ENCODE data around the gene CNOT4. TPM values are rescaled to one million over a fixed set of nuclear protein-coding genes. Genes with fewer than 3 reads are reported as not detected.

CNOT4 gene
- total and polyA plus RNA-seq, 2 of the 4 experiments (the other 2 are of a cell fraction), result 7.0 to 8.1 TPM

DNA sequence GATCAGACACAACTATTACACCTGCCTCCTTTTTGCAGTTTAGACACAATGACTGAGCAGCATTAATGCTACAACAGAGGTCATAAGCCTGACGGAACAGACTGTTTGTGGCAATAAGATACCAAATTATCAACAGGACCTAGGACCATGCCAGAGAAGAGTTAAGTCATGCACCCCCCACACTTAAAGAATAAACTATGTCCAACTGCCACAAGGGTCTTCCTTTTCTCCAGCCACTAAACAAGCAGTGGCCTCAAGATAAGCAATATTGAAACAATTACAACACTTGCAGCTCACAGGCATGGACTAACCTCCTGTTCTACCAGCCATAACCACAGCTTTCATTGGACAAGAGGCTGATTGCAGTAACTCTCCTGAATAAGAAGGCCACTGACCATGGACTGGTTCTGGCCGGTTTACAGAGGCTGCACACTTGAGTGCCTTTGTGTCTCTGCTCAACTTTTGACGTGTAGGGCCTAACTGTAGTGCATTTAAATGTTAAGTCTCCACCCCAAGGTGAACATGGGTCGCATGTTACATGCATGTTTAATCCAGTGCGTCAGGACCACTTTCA lies 171.8 kb downstream of the CNOT4 start:
- H3K23ac ChIP-seq (ENCODE audit: low read depth, low read length), result no peak overlapping the region
- in situ Hi-C loops (cut with MboI; ENCODE audit: low sequenced_read_pairs), result no loop called here
- H3K27ac ChIP-seq (ENCODE audit: insufficient read depth, low read length), result no peak overlapping the region
- dilution Hi-C loops (cut with HindIII; ENCODE audit: low sequenced_read_pairs, unreplicated experiment), result no loop called here
- H3K4me2 ChIP-seq (ENCODE audit: low read depth, low read length), result no peak overlapping the region
- no peaks in the 10 kb centered on the region for H4K20me1 ChIP-seq (ENCODE audit: insufficient read depth, low read length)
- H2AFZ ChIP-seq (replicated peaks; ENCODE audit: low read length, poor library complexity), result no peak overlapping the region
- DNase-seq (no peak), ATAC-seq (ENCODE audit: low read depth) (no peak)
- H2AK5ac ChIP-seq (ENCODE audit: low read depth, low read length), result no peak overlapping the region
- no peak overlapping the region for H3K4ac ChIP-seq (ENCODE audit: low read depth, low read length)
- H2AK9ac ChIP-seq (replicated peaks; ENCODE audit: low read depth, low read length, poor library complexity), result no peak overlapping the region
- BruUV-seq (replicated peaks), result no TSS peak
- no peaks in the 10 kb centered on the region for H3K79me1 ChIP-seq (ENCODE audit: low read depth in 1 of 2, low read length in 2 of 2)
- no peak overlapping the region for H2BK20ac ChIP-seq (ENCODE audit: low read depth, low read length)
- H4K91ac ChIP-seq (ENCODE audit: insufficient read depth, low read depth, low read length), result no peak overlapping the region
- no peak overlapping the region for H3K56ac ChIP-seq (ENCODE audit: extremely low read depth, insufficient read depth, low read length)
- H3K14ac ChIP-seq (replicated peaks; ENCODE audit: low read depth, low read length), result no peak overlapping the region
- H3K4me1 ChIP-seq (ENCODE audit: control insufficient read depth, insufficient read depth, low read length), result no peaks in the 10 kb centered on the region
- H2BK15ac ChIP-seq (ENCODE audit: low read depth, low read length), result no peak overlapping the region
- H3K9ac ChIP-seq (ENCODE audit: low read depth, low read length), result no peak overlapping the region
- no peak overlapping the region for H2BK120ac ChIP-seq (ENCODE audit: low read depth, low read length)
- H3K9me3 ChIP-seq (ENCODE audit: control insufficient read depth, insufficient read depth, low read length), result no peaks in the 10 kb centered on the region
- TF ChIP-seq POLR2A (IDR thresholded peaks at IDR 0.05; ENCODE audit: low read depth, low read length) (no peak), CEBPB (IDR thresholded peaks at IDR 0.05; ENCODE audit: low read depth, low read length) (no peak), RCOR1 (IDR thresholded peaks at IDR 0.05; ENCODE audit: insufficient replicate concordance, low read length) (no peak), RFX5 (IDR thresholded peaks at IDR 0.05; ENCODE audit: low read depth, low read length) (no peak), NFE2L2 (IDR thresholded peaks at IDR 0.05; ENCODE audit: low read depth, low read length) (no peak), SMC3 (IDR thresholded peaks at IDR 0.05; ENCODE audit: low read depth, low read length) (no peak), RAD21 (IDR thresholded peaks at IDR 0.05; ENCODE audit: low read length) (no peak), CHD1 (IDR thresholded peaks at IDR 0.05; ENCODE audit: low read depth, low read length) (no peak)
- 70% methylated on average over 3 of the region's 5 CpGs; no CpG with 5 or more reads in 1 of the 2 experiments for WGBS, 2 experiments (ENCODE audit: extremely low coverage in 2 of 2, insufficient read length in 1 of 2)
- ChIA-PET CTCF (no interaction called here), POLR2A (ENCODE audit: unreplicated experiment) (no interaction called here)
- H3K27me3 ChIP-seq (ENCODE audit: control insufficient read depth, insufficient read depth, low read length), result peaks cover 11% of the 10 kb centered on the region
- H3K4me3 ChIP-seq (ENCODE audit: insufficient read depth, low read depth, low read length), result no peak overlapping the region
- H3K36me3 ChIP-seq (ENCODE audit: control insufficient read depth, insufficient read depth, low read length), result no peaks in the 10 kb centered on the region
- H3K9me1 ChIP-seq (ENCODE audit: insufficient read depth, low read length), result no peaks in the 10 kb centered on the region
- H4K5ac ChIP-seq (ENCODE audit: low read depth, low read length), result no peak overlapping the region
- intact Hi-C loops (cut with micrococcal nuclease), result no loop called here
- no peak overlapping the region for H2BK5ac ChIP-seq (ENCODE audit: low read depth, low read length, poor library complexity, severe bottlenecking)
- H4K8ac ChIP-seq (ENCODE audit: low read depth in 2 of 2, low read length in 2 of 2), result no peak overlapping the region
- no peak overlapping the region for H3K18ac ChIP-seq (ENCODE audit: low read depth, low read length)

All from IMR-90 (cell line).